Activated CD4-positive, CD25-positive, alpha-beta regulatory T cell treated with anti-CD3 and anti-CD28 coated beads, Interleukin-2, amount 50 U/mL, for 16 hours (primary cell): Measurements from ENCODE around the gene TUBA8.
"Not testable (repeated sequence)": the region's sequence is repeated elsewhere in the genome, so short reads cannot be mapped to it uniquely, and the experiment has no call there.

ENCODE experiments used
- DNase-seq: peaks from one replicate; pipeline ENCODE4 v3.0.0-alpha.2; 2020; ENCODE audit warnings: low read depth, low spot score

The TUBA8 gene

DNA sequence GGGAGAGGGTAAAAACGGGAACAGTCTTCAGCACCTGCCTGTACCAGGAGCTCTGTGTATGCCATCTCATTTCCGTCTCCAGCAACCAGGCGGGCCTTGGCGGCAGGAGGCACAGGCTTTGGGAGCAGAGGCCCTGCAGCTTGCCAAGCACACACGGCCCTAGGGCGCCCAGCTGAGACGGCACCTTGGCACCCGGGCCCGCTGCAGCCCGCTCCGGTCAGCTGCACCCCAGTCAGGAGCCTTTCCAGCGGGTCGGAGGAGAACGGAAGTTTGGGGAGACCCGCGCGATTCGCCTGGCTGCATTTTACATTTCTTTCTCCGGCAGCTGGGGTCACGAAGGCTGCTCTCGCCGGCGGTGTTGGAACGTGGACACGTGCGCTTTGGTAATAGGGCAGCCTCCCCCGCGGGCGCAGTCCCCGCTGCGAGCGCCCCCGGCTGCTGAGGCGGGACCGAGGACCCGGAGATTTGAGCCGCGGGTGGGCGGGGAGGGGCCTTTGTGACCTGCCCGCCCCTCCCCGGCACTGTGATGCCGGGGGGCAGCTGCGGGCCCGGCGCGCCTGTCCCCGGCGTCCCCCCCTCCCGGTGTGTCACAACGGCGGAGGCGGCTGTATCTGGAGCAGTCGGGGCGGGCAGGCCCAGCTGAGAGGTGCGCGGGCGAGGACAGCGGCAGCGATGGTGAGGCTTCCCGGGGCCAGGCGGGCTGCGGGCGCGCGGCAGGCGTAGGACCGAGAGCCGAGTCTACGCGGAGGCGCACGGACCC is at the start of gene TUBA8:
Gene TUBA8 (plus strand): TSS at position 616 of the 760 bp plus-strand sequence. CDS start 57 bp downstream, at position 673.
- no peak for DNase-seq

GRCh38 chr22:18062421-18062820 is 48.2 kb upstream of the TUBA8 start:
- DNase-seq, result no peak

DNA sequence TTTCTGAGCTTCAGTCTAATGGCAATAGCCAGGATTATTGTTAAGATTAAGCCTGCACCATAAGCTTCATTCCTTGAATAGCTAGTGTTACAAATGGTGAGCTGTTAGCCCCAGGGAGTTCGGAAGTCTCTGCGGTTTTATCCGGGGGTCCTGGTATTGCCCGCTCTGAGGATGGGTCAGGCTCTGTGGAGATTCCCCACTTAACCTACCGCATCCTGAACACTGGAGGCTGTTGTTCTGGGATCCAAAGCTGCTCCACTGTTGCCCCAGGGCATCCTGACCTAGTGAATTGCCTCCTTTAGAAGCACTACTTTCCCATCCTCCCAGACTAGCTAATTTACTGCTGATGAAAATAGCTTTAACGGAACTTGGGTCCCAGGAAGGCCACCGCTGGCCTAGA is 47.3 kb upstream of the TUBA8 start:
- no peak for DNase-seq

- DNase-seq, result not testable (repeated sequence)
Measured at GRCh38 chr22:18063715-18064114, 46.9 kb upstream of the TUBA8 start.

- no peak for DNase-seq
Measured at GRCh38 chr22:18064636-18065035, 46.0 kb upstream of the TUBA8 start.

GRCh38 chr22:18065256-18065655 is 45.4 kb upstream of the TUBA8 start:
- DNase-seq, result no peak

DNA sequence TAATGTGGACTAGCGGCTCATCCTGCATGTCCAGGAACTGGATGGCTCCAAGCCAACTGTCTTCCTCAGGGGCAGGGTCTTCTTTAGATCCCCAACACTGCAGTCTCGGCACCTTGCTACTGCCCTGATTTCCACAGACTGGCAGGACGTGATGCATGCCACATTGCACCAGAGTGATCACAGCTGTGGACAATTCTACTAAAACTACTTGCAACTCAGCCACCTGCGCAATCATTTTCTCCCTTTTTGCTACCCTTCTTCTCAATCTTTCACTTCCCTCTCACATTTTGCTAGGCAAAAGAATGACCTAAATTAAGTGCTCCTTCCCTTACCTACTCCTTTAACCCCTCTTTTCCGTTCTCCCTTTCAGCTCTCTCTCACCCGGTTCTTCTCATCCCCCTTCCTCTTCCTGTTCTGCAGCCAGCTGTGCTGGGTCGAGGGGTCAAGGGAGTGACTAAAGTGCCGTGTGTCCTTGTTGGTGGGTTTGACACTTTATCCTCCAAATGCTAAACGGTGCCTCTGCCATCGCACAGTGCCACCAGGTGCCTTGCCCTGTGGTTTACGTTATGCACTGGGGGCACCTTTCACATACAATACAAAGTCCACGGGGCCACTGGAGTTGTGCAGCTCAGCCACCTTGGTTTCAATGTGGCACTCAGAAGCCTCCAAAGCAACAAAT is 44.3 kb upstream of the TUBA8 start:
- DNase-seq, result no peak

DNA sequence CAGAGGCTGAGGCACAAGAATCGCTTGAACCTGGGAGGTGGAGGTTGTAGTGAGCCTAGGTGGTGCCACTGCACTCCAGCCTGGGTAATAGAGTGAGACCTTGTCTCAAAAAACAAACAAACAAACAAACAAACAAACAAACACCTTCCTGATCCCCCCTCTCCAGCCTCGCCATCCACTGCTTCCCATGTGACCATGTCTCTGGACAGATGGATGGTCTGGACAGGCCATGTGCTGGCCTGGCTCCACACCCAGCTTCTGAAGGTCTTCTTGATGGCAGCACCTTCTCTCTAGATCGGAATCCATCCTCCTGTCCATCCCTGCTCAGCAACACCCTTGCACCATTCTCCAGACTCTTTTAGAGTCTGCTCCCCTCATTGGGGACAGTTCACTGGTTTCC is 43.5 kb upstream of the TUBA8 start:
- DNase-seq, result no peak

GRCh38 chr22:18067548-18068341 is 42.9 kb upstream of the TUBA8 start:
- no peak for DNase-seq

GRCh38 chr22:18068381-18068988 is 42.1 kb upstream of the TUBA8 start:
- DNase-seq, result no peak

DNA sequence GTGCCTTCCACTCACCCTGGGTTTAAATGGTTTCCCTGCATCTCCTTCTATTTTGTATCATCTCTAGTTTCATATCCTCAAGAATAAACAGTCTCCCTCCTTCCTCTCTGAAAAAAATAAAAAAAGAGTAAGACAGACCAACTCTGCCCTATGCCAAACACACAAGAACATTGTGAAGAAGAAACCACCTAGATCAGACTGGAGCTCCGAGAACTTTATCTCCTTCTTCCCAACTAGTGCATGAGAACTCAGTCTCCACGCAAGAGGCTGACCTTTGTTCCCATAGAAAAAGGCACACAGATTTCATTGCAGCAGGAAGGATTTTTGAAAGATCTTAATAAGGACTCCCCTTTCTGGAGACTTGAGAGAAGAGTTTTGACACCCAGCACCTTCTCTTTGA is 41.6 kb upstream of the TUBA8 start:
- no peak for DNase-seq

DNA sequence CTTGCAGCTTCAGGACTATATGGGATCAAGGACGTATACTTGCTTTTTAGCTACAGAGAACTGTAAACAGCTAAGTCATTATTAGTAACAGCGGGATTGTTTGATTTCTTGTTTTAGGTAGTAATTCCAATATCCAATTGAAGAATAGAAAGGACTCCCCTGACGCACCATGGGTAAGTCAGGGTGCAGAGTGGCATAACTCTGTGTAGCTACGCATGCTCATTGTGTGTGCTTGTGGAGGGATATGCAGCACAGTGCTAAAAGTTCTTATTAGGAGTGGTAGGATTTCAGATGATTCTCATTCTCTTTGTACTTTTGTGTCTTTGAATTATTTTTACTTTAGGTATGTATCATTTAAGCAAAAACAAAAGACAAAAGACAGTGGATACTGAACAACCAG is 40.6 kb upstream of the TUBA8 start:
- no peak for DNase-seq

DNA sequence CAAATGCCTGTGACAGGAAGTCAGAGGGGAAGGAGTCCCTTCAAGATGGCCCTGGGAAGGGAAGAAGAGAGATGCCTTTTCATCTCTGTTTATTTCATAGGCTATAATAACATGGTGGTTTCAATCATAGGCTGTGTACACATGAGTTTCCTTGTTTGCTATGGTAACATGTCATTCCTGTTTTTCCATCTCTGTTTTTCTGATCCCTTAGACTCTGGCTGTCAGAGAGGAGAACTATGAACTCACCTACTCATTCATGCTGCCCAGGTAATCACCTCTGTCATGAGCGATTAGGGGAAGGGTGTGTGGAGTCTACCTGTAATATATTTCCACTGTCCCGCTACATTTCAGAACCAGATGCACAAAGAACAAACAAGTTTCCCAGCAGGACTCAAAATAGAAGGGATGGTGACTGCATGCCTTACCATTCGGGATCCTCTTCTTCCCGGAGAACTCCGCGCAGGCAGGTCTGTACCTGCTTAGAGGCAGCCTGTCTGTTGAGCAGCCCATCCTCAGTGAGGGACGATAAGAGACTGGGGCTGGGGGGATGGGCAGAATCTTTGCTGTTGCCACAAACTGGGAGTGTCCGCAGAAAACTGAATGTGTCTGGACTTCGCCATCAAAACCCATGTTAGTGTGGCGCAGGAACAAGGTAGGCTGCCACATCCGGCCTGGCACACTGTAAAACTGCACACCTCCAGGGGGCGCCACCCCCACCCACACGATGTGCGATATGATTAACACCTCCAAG is 39.9 kb upstream of the TUBA8 start:
- DNase-seq, result no peak

DNA sequence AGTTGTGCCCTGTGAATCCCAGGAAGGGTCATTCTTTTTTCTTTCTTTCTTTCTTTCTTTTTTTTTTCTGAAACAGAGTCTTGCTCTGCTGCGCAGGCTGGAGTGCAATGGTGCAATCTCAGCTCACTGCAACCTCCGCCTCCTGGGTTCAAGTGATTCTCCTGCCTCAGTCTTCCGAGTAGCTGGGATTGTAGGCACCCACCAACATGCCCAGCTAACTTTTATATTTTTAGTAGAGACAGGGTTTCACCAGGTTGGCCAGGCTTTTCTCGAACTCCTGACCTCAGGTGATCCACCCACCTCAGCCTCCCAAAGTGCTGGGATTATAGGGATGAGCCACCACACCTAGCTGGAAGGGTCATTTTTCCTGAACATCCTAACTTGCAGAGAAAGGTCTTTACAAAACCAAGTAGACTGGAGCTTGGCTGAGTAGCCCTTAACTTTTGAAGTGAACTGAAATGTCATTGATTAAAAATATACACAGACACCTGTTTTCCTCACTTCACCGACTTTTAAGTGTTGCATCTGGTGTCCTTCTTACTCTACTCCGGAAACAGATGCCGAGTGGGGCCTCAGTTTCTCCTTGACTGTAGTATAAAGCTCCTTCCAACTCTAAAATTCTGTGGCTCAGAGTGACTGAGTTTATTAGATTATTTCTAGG is 39.2 kb upstream of the TUBA8 start:
- DNase-seq, result not testable (repeated sequence)

- DNase-seq, result no peak
Measured at GRCh38 chr22:18071968-18072310, 38.7 kb upstream of the TUBA8 start.

GRCh38 chr22:18073467-18073866 is 37.1 kb upstream of the TUBA8 start:
- DNase-seq, result no peak

DNA sequence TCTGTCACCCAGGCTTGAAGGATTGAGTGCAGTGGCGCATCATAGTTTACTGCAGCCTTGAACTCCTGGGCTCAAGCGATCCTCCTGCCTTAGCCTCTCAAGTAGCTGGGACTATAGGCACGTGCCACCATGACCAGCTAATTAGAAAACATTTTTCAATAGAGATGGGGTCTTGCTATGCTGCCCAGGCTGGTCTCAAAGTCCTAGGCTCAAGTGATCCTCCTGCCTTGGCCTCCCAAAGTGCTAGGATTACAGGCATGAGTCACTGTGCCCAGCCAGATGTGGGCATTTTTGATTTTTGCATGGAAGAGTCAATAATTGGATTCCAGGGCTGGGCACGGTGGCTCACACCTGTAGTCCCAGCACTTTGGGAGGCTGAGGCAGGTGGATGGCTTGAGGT is 36.7 kb upstream of the TUBA8 start:
- not testable (repeated sequence) for DNase-seq

GRCh38 chr22:18075101-18075719 is 35.4 kb upstream of the TUBA8 start:
- DNase-seq, result no peak

DNA sequence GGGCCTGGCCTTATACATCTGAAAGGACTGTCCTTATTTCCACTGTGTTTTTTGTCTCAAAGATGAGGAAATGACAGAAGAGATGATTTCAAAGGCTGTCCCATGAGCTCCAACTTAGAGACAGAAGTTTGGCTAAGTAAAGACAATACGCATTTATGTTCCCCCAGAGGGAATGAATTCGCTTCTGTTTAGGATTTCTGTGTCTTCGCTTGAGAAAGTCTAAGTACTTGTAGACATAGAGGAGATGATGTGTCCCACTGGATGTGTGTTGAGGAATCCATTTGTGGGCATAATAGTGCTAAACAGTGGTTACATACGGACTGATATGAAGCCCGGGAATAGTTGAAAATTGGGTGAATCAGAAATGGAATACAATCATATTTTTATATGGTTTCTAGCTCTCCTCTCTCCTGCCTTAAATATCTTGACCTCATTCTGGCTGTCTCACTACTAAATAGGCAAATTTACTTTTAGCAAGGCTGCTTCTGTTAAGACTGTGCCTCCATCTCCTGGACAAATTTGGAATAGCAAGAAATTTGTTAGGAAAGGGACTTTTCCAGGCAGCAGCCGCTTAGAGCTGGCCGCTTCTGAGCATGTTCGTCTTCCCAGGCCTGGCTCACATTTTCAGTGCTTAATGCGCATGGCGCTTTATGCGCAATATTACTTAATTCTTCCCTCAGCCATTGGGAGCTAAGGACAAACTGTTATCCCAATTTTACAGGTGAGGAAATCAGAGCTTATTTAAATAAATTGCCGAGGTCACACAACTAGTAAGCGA is 34.7 kb upstream of the TUBA8 start:
- DNase-seq, result peak; percentile 9
